Keratinocyte (primary cell): Measurements from ENCODE around the gene SEPTIN6. TPM values are rescaled to one million over a fixed set of nuclear protein-coding genes. Genes with fewer than 3 reads are reported as not detected.

Source experiments
- DNase-seq: peaks from one replicate; pipeline ENCODE4 v3.0.0-alpha.2; 2011; ENCODE audit warnings: low read depth, missing footprints, low spot score
- FAIRE-seq: peaks from 2 replicates; lab custom pipeline; 2011; peaks lifted over from hg19 to GRCh38; lab: Jason Lieb, UNC
- H2AFZ ChIP-seq: 2 replicates; pipeline ENCODE4 v1.6.0; 2012; ENCODE audit warnings: low read length, control low read depth, inconsistent platforms; ENCODE audit not compliant: control insufficient read depth
- H3K27ac ChIP-seq: 2 replicates; pipeline ENCODE4 v1.5.1; 2011; ENCODE audit warnings: low read length; ENCODE audit not compliant: control insufficient read depth, insufficient read depth
- H3K27me3 ChIP-seq: 3 replicates; pipeline ENCODE4 v1.6.0; 2011; ENCODE audit warnings: low read length; ENCODE audit not compliant: control insufficient read depth, insufficient read depth; ENCODE audit errors: extremely low read depth
- H3K36me3 ChIP-seq, 2 experiments: 2 replicates in 1 of 2; 3 replicates in 1 of 2; pipeline ENCODE4 v1.5.1; 2011; ENCODE audit warnings: low read length in 2 of 2, mild to moderate bottlenecking in 1 of 2; ENCODE audit not compliant: control insufficient read depth in 2 of 2, insufficient read depth in 2 of 2; ENCODE audit errors: extremely low read depth in 1 of 2
- H3K4me1 ChIP-seq: 3 replicates; pipeline ENCODE4 v1.5.1; 2011; ENCODE audit warnings: low read length; ENCODE audit not compliant: control insufficient read depth, insufficient read depth; ENCODE audit errors: extremely low read depth
- H3K4me2 ChIP-seq: 3 replicates; pipeline ENCODE4 v1.6.0; 2011; ENCODE audit warnings: low read depth, low read length; ENCODE audit not compliant: control insufficient read depth, insufficient read depth; ENCODE audit errors: extremely low read depth
- H3K4me3 ChIP-seq, 3 experiments: fragments of 200-600 bp in 1 of 3; sonication (generic) in 1 of 3; 2 replicates in 2 of 3; 3 replicates in 1 of 3; pipeline ENCODE4 v1.5.1; 2011 to 2016; ENCODE audit warnings: low read length in 3 of 3, mild to moderate bottlenecking in 3 of 3, control low read depth in 2 of 3, inconsistent platforms in 1 of 3, low read depth in 1 of 3, mixed read lengths in 1 of 3, mixed run types in 1 of 3, moderate library complexity in 1 of 3; ENCODE audit not compliant: control insufficient read depth in 2 of 3, insufficient read depth in 2 of 3; ENCODE audit errors: extremely low read depth in 1 of 3
- H3K79me2 ChIP-seq: 2 replicates; pipeline ENCODE4 v1.6.0; 2012; ENCODE audit warnings: low read length; ENCODE audit not compliant: control insufficient read depth, insufficient read depth
- H3K9ac ChIP-seq: 3 replicates; pipeline ENCODE4 v1.6.0; 2011; ENCODE audit warnings: low read length; ENCODE audit not compliant: control insufficient read depth, insufficient read depth; ENCODE audit errors: extremely low read depth
- H3K9me1 ChIP-seq: 3 replicates; pipeline ENCODE4 v1.6.0; 2011; ENCODE audit warnings: low read length; ENCODE audit not compliant: control insufficient read depth, insufficient read depth; ENCODE audit errors: extremely low read depth
- H3K9me3 ChIP-seq: 2 replicates; pipeline ENCODE4 v1.5.1; 2012; ENCODE audit warnings: low read depth, low read length; ENCODE audit not compliant: control insufficient read depth
- H4K20me1 ChIP-seq: 3 replicates; pipeline ENCODE4 v1.6.0; 2011; ENCODE audit warnings: low read length; ENCODE audit not compliant: control insufficient read depth, insufficient read depth; ENCODE audit errors: extremely low read depth
- CTCF ChIP-seq, 3 experiments: IDR thresholded peaks in 1 of 3; conservative IDR thresholded peaks in 1 of 3; optimal IDR thresholded peaks in 1 of 3; 2 replicates in 2 of 3; 3 replicates in 1 of 3; pipeline versions ENCODE3 to v1.5.1; 2011; ENCODE audit warnings: low read length in 3 of 3, mild to moderate bottlenecking in 3 of 3, moderate library complexity in 2 of 3, control low read depth in 1 of 3, inconsistent platforms in 1 of 3; ENCODE audit not compliant: insufficient read depth in 2 of 3; ENCODE audit errors: extremely low read depth in 1 of 3
- EZH2 ChIP-seq: IDR thresholded peaks from one replicate; pipeline ENCODE4 v1.6.1; 2012; ENCODE audit warnings: inconsistent platforms, mild to moderate bottlenecking, low read length, moderate library complexity
- dilution Hi-C: fragments of 300-500 bp; cut with MboI; formaldehyde crosslinking; loops from one replicate; pipeline ENCODE4 v1.7.0; 2020; ENCODE audit warnings: low sequenced_read_pairs; ENCODE audit not compliant: extremely low pct_ligation_motif_present
- polyA plus RNA-seq, 5 experiments: library from polyadenylated mRNA; depleted of rRNA in 3 of 5; stranded (reverse) in 3 of 5; stranded (forward) in 1 of 5; unstranded in 1 of 5; fragments of >200 nt; gene quantifications; 1 replicate in 1 of 5; 2 replicates in 3 of 5; 3 replicates in 1 of 5; pipeline versions ENCODE4 v1.2.1 to v1.2.3, GENCODE V29; 2011 to 2012; ENCODE audit warnings: missing spikeins in 2 of 5, low read depth in 1 of 5, low replicate concordance in 1 of 5

The SEPTIN6 gene
- polyA plus RNA-seq, 1 donor (not counting 4 experiments of a cell fraction or from before 2014, with no cell fraction given) = 12.6 TPM

- H3K9me1 ChIP-seq = no peaks in the 10 kb centered on the region
- H2AFZ ChIP-seq = no peak overlapping the region
- no peak overlapping the region for H3K27ac ChIP-seq
- H3K36me3 ChIP-seq = no peaks in the 10 kb centered on the region
- no peak for FAIRE-seq
- no peak overlapping the region for H3K4me3 ChIP-seq
- H3K79me2 ChIP-seq = no peaks in the 10 kb centered on the region
- H3K9ac ChIP-seq = no peak overlapping the region
- no peaks in the 10 kb centered on the region for H3K4me1 ChIP-seq
- no peak for DNase-seq
- dilution Hi-C loops = no loop called here
- H3K27me3 ChIP-seq = no peaks in the 10 kb centered on the region
- TF ChIP-seq CTCF (optimal IDR thresholded peaks at IDR 0.05 in 1 of 3, IDR thresholded peaks at IDR 0.05 in 1 of 3, conservative IDR thresholded peaks at IDR 0.05 in 1 of 3; ENCODE audit: extremely low read depth in 1 of 3, insufficient read depth in 2 of 3, low read length in 3 of 3) (no peak), EZH2 (no peak)
- no peaks in the 10 kb centered on the region for H4K20me1 ChIP-seq
- no peak overlapping the region for H3K4me2 ChIP-seq
- no peaks in the 10 kb centered on the region for H3K9me3 ChIP-seq
Measured at GRCh38 chrX:119728487-119728886, 35.5 kb upstream of the SEPTIN6 start.

GRCh38 chrX:119726900-119727555 lies 34.1 kb upstream of the SEPTIN6 start:
- H3K9me3 ChIP-seq = no peaks in the 10 kb centered on the region
- dilution Hi-C loops = no loop called here
- H3K27me3 ChIP-seq = no peaks in the 10 kb centered on the region
- no peaks in the 10 kb centered on the region for H4K20me1 ChIP-seq
- no peak overlapping the region for H3K9ac ChIP-seq
- no peak overlapping the region for H3K27ac ChIP-seq
- no peaks in the 10 kb centered on the region for H3K9me1 ChIP-seq
- no peaks in the 10 kb centered on the region for H3K79me2 ChIP-seq
- no peak for DNase-seq
- TF ChIP-seq CTCF (optimal IDR thresholded peaks at IDR 0.05 in 1 of 3, IDR thresholded peaks at IDR 0.05 in 1 of 3, conservative IDR thresholded peaks at IDR 0.05 in 1 of 3; ENCODE audit: extremely low read depth in 1 of 3, insufficient read depth in 2 of 3, low read length in 3 of 3) = no peak
- TF ChIP-seq EZH2 = no peak
- H3K4me2 ChIP-seq = no peak overlapping the region
- no peak for FAIRE-seq
- H3K4me1 ChIP-seq = no peaks in the 10 kb centered on the region
- H3K36me3 ChIP-seq = no peaks in the 10 kb centered on the region
- H2AFZ ChIP-seq = no peak overlapping the region
- no peak overlapping the region for H3K4me3 ChIP-seq
